Coronary artery (tissue), 2 donors: Measurements from ENCODE around the gene ZW10.

Experiments used
- DNase-seq: peaks from one replicate; pipeline ENCODE4 v3.0.0-alpha.2; 2017; ENCODE audit warnings: low spot score
- H3K27ac ChIP-seq, 2 donors: fragments of 200-600 bp; sonication (generic); one replicate each; pipeline ENCODE4 v1.5.1; 2016 to 2019
- H3K4me3 ChIP-seq: fragments of 200-600 bp; sonication (generic); 2 replicates; pipeline ENCODE4 v1.5.1; 2016; ENCODE audit warnings: mild to moderate bottlenecking, moderate library complexity
- CTCF ChIP-seq: fragments of 200-600 bp; sonication (generic); IDR thresholded peaks from one replicate; pipeline ENCODE4 v1.5.1; 2019; ENCODE audit warnings: antibody characterized with exemption

The ZW10 gene

GRCh38 chr11:113697756-113698407 is 75.6 kb downstream of the ZW10 start:
- no peak for TF ChIP-seq CTCF
- no peak for DNase-seq
- Histone ChIP-seq H3K27ac (no peak overlapping the region), H3K4me3 (no peak overlapping the region)

- no peak overlapping the region for H3K4me3 ChIP-seq
- no peak overlapping the region for H3K27ac ChIP-seq
- DNase-seq, result no peak
- TF ChIP-seq CTCF, result no peak
These were observed 76.4 kb downstream of the ZW10 start for GRCh38 chr11:113697111-113697510.

- no peak for TF ChIP-seq CTCF
- no peak for DNase-seq
- H3K4me3 ChIP-seq, result no peak overlapping the region
- H3K27ac ChIP-seq, result no peak overlapping the region
These were observed 78.3 kb downstream of the ZW10 start for GRCh38 chr11:113695207-113695606.

GRCh38 chr11:113694390-113694789 is 79.1 kb downstream of the ZW10 start:
- DNase-seq, result no peak
- TF ChIP-seq CTCF, result no peak
- no peak overlapping the region for H3K4me3 ChIP-seq
- H3K27ac ChIP-seq, result no peak overlapping the region

- H3K27ac ChIP-seq, result no peak overlapping the region
- no peak for TF ChIP-seq CTCF
- DNase-seq, result no peak
- H3K4me3 ChIP-seq, result no peak overlapping the region
These were observed 80.5 kb downstream of the ZW10 start for GRCh38 chr11:113693030-113693429.

GRCh38 chr11:113690619-113691569 is 82.6 kb downstream of the ZW10 start:
- peak overlapping the region in 1 of 2 donors; percentile 7 for H3K27ac ChIP-seq
- DNase-seq, result no peak
- no peak overlapping the region for H3K4me3 ChIP-seq
- TF ChIP-seq CTCF, result no peak
